ENCODE data around the gene SF3B3. TPM values are rescaled to one million over a fixed set of nuclear protein-coding genes. Genes with fewer than 3 reads are reported as not detected.

SF3B3 gene
- polyA plus RNA-seq, 1 donor (not counting 4 experiments of a cell fraction or from before 2014, with no cell fraction given), result 142 TPM

- H3K27ac ChIP-seq (ENCODE audit: control insufficient read depth, insufficient read depth, low read length), result no peak overlapping the region
- peaks cover 12 to 13% of the 10 kb centered on the region in 2 experiments for H3K36me3 ChIP-seq (ENCODE audit: control insufficient read depth in 2 of 2, extremely low read depth in 1 of 2, insufficient read depth in 2 of 2, low read length in 2 of 2)
- H3K4me1 ChIP-seq (ENCODE audit: control insufficient read depth, extremely low read depth, insufficient read depth, low read length), result no peaks in the 10 kb centered on the region
- H4K20me1 ChIP-seq (ENCODE audit: control insufficient read depth, extremely low read depth, insufficient read depth, low read length), result no peaks in the 10 kb centered on the region
- dilution Hi-C loops (cut with MboI; ENCODE audit: extremely low pct_ligation_motif_present, low sequenced_read_pairs), result no loop called here
- H3K9me1 ChIP-seq (ENCODE audit: control insufficient read depth, extremely low read depth, insufficient read depth, low read length), result no peaks in the 10 kb centered on the region
- H2AFZ ChIP-seq (ENCODE audit: control insufficient read depth, low read length), result no peak overlapping the region
- DNase-seq (ENCODE audit: low read depth, low spot score), result no peak
- TF ChIP-seq EZH2 (IDR thresholded peaks at IDR 0.05; ENCODE audit: low read length) (no peak), CTCF (optimal IDR thresholded peaks at IDR 0.05 in 1 of 3, IDR thresholded peaks at IDR 0.05 in 1 of 3, conservative IDR thresholded peaks at IDR 0.05 in 1 of 3; ENCODE audit: extremely low read depth in 1 of 3, insufficient read depth in 2 of 3, low read length in 3 of 3) (no peak)
- no peak overlapping the region for H3K4me2 ChIP-seq (ENCODE audit: control insufficient read depth, extremely low read depth, insufficient read depth, low read depth, low read length)
- H3K9me3 ChIP-seq (ENCODE audit: control insufficient read depth, low read depth, low read length), result no peaks in the 10 kb centered on the region
- H3K9ac ChIP-seq (ENCODE audit: control insufficient read depth, extremely low read depth, insufficient read depth, low read length), result no peak overlapping the region
- FAIRE-seq, result no peak
- H3K79me2 ChIP-seq (ENCODE audit: control insufficient read depth, insufficient read depth, low read length), result no peaks in the 10 kb centered on the region
- H3K4me3 ChIP-seq (ENCODE audit: control insufficient read depth in 2 of 3, extremely low read depth in 1 of 3, insufficient read depth in 2 of 3, low read depth in 1 of 3, low read length in 3 of 3), result no peak overlapping the region
- no peaks in the 10 kb centered on the region for H3K27me3 ChIP-seq (ENCODE audit: control insufficient read depth, extremely low read depth, insufficient read depth, low read length)
Observed at GRCh38 chr16:70494777-70495176, 28.8 kb upstream of the SF3B3 start.

DNA sequence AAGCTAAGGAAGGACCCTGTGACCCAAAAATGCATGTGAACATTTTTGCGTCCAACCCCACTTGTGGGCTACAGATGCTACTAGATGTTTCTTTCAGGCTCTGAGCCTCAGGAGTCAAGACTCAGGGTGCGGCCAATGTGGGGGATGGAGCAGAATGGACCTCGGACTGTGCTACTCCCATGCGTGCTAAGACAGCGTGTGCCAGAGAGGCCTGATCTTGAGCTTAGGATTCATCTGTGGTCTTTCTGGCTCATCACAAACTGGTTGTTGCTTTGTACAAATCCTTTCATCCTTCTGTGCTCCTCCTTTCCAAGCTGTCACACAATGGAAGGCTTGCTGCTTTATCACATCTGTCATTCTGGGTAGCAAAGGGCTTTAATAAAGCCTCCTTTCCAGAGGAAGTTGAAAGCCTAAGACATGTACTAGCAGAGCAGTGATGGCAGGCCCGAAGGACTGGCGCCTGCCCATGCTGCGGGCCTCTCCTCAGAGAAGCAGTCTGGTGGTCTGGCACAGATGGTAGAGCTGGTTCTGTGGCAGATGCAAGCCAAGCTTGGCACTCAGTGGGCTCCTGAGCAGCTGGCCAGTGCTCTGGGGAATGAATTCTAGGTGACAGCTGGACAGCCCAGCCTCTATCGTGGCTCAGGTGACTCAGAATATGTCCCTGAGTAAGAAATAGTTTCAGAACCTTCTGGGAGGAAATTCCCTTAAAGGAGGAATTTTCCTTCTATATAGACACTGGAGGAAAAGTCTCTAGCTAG, 28.0 kb upstream of the SF3B3 start:
- Histone ChIP-seq H3K4me3 (ENCODE audit: control insufficient read depth in 2 of 3, extremely low read depth in 1 of 3, insufficient read depth in 2 of 3, low read depth in 1 of 3, low read length in 3 of 3) (no peak overlapping the region), H3K27me3 (ENCODE audit: control insufficient read depth, extremely low read depth, insufficient read depth, low read length) (no peaks in the 10 kb centered on the region), H3K27ac (ENCODE audit: control insufficient read depth, insufficient read depth, low read length) (no peak overlapping the region), H2AFZ (ENCODE audit: control insufficient read depth, low read length) (no peak overlapping the region), H3K9me3 (ENCODE audit: control insufficient read depth, low read depth, low read length) (no peaks in the 10 kb centered on the region), H3K4me2 (ENCODE audit: control insufficient read depth, extremely low read depth, insufficient read depth, low read depth, low read length) (no peak overlapping the region), H3K79me2 (ENCODE audit: control insufficient read depth, insufficient read depth, low read length) (no peaks in the 10 kb centered on the region), H3K36me3 (ENCODE audit: control insufficient read depth in 2 of 2, extremely low read depth in 1 of 2, insufficient read depth in 2 of 2, low read length in 2 of 2) (peaks cover 8 to 11% of the 10 kb centered on the region in 2 experiments), H3K9ac (ENCODE audit: control insufficient read depth, extremely low read depth, insufficient read depth, low read length) (no peak overlapping the region), H3K9me1 (ENCODE audit: control insufficient read depth, extremely low read depth, insufficient read depth, low read length) (no peaks in the 10 kb centered on the region), H4K20me1 (ENCODE audit: control insufficient read depth, extremely low read depth, insufficient read depth, low read length) (no peaks in the 10 kb centered on the region), H3K4me1 (ENCODE audit: control insufficient read depth, extremely low read depth, insufficient read depth, low read length) (no peaks in the 10 kb centered on the region)
- TF ChIP-seq EZH2 (IDR thresholded peaks at IDR 0.05; ENCODE audit: low read length) (no peak), CTCF (optimal IDR thresholded peaks at IDR 0.05 in 1 of 3, IDR thresholded peaks at IDR 0.05 in 1 of 3, conservative IDR thresholded peaks at IDR 0.05 in 1 of 3; ENCODE audit: extremely low read depth in 1 of 3, insufficient read depth in 2 of 3, low read length in 3 of 3) (no peak)
- no peak for FAIRE-seq
- dilution Hi-C loops (cut with MboI; ENCODE audit: extremely low pct_ligation_motif_present, low sequenced_read_pairs), result no loop called here
- no peak for DNase-seq (ENCODE audit: low read depth, low spot score)
